HG03135 (cell line): ENCODE measurements around the gene MOSPD3.

Experiments
- ATAC-seq: cut with Tn5 transposase; IDR thresholded peaks from one replicate; pipeline ENCODE4 v1.9.1; 2021; ENCODE audit warnings: mild to moderate bottlenecking, moderate library complexity; ENCODE audit not compliant: unreplicated experiment

The MOSPD3 gene

DNA sequence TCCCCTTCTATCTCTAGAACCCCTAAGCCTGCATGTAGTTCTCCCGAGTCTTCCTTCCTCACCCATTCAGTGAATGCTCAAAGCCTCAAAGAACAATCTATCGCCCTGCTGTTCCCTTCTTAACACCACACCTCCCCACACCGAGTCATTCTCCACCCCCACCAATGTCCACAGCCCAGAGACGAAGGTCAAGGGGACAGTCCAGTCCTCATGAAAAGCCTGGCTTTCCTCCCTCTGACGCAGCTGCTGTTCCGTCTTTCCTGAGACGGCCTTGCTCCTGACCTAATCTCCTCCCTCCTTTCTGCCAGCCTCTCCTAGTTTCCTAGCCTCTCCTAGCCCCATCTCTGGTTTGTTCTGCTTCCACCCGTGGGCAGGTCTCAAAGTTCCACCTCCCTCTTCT is 9.2 kb downstream of the MOSPD3 start:
- no peak for ATAC-seq

- no peak for ATAC-seq
Observed at GRCh38 chr7:100623951-100624824, 11.8 kb downstream of the MOSPD3 start.

GRCh38 chr7:100626055-100626454 is 13.7 kb downstream of the MOSPD3 start:
- no peak for ATAC-seq

- peak; percentile 88 for ATAC-seq
Observed at GRCh38 chr7:100626530-100627237, 14.3 kb downstream of the MOSPD3 start.

DNA sequence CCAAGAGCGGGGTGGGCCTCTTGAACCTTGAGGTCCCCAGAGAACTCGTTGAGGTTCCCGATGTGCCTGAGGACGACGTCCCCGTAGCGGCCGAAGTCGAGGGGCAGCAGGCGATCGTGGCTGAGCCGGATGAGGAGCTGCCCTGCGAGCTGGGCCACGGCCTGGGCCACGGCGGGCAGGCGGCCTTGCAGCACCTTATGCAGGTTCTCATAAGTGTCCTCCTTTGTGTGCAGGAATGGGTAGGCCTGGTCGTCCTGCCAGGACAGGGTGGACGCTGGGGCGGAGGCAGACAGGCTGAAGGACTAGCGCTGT is 14.9 kb downstream of the MOSPD3 start:
- ATAC-seq, result no peak

DNA sequence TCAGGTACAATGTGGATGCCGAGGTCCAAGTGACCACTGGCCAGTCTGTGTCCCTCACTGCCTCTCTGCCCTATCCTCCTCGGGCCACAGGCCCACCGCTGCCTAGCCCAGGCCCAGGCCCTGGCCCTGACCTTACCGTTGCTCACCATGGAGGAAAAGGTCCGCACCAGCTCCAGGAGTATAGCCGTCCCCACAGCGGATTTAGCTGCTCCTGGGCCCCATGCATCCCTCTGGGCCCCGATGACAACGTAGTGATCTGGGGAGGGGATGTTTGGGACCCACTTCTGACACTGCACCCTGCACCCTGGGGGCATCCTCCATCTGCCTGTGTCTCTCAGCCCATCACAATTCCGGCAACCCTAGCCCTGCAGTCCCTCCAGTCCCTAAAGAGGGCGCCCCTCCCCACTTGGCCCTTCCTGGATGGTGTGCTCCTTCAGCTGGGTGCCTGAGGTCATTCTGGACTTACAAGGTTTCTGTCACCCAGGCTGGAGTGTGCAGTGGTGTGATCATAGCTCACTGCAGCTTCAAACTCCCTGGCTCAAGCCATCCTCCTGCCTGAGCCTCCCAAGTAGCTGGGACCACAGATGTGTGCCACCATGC is 16.9 kb downstream of the MOSPD3 start:
- ATAC-seq, result no peak

GRCh38 chr7:100630066-100630465 is 17.7 kb downstream of the MOSPD3 start:
- no peak for ATAC-seq

GRCh38 chr7:100632951-100633717 is 20.8 kb downstream of the MOSPD3 start:
- ATAC-seq, result no peak

GRCh38 chr7:100639995-100640516 is 27.7 kb downstream of the MOSPD3 start:
- ATAC-seq, result no peak

- ATAC-seq, result no peak
Observed at GRCh38 chr7:100640517-100641440, 28.4 kb downstream of the MOSPD3 start.

GRCh38 chr7:100641463-100641859 is 29.1 kb downstream of the MOSPD3 start, which contains the start of gene TFR2:
Gene TFR2, minus strand, starts transcription at chr7:100641552. Its CDS starts 43 bp downstream, at chr7:100641509.
- no peak for ATAC-seq

DNA sequence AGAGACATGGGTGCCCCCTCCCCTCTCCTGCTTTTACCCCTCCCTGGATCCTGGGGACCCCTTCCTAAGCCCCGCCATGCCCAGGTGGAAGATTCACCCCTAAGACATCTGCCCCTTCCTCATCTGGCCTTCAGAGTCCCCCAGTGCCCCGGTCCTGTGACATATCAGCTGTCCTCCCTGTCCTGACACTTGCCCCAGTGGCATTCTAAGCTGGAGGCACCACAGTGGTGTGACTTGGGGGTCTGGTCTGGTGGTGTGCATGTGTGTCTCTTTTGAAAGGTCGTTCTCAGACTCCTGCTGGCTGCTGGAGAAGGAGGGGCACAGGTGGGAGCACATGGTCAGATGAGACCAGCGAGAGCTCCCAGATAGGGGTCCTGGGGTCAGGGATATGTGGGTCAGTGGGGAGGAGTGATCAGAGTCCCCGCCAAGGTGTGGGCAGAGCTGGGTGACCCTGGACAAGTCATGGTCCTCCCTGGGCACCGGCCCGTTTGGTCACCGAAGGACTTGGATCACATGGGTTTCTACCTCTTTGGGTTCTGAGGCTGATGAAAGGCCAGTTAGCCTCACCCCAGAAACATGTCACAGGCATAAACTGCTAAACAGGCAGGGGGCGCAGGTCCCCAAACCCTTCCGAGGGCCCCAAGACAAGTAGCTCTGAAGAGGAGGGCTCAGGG is 29.7 kb downstream of the MOSPD3 start:
- no peak for ATAC-seq

- ATAC-seq, result no peak
Observed at GRCh38 chr7:100642534-100642907, 30.2 kb downstream of the MOSPD3 start.

GRCh38 chr7:100649826-100650565 is 37.7 kb downstream of the MOSPD3 start:
- no peak for ATAC-seq

- ATAC-seq, result no peak
Observed at GRCh38 chr7:100654908-100655831, 42.8 kb downstream of the MOSPD3 start.

- ATAC-seq, result no peak
Observed at GRCh38 chr7:100655908-100656674, 43.8 kb downstream of the MOSPD3 start, which contains the start of gene ACTL6B. Gene ACTL6B, minus strand, starts transcription at chr7:100656448. Its CDS starts 94 bp downstream, at chr7:100656354.
